Mesendoderm (in vitro differentiated cells): Measurements from ENCODE around the gene BCLAF1.
A peak's percentile ranks its signal among the peaks of the same experiment; 100 is the strongest.

Experiments used
- DNase-seq: peaks from one replicate; pipeline ENCODE4 v3.0.0; 2013
- H2AK5ac ChIP-seq: 2 replicates; pipeline ENCODE4 v1.6.1; 2013; ENCODE audit warnings: low read length, inconsistent platforms
- H2BK120ac ChIP-seq: 2 replicates; pipeline ENCODE4 v1.6.1; 2013; ENCODE audit warnings: low read depth, mild to moderate bottlenecking, low read length, moderate library complexity, mixed read lengths
- H2BK15ac ChIP-seq: replicated peaks from 2 replicates; pipeline ENCODE4 v1.6.1; 2013; ENCODE audit warnings: low read depth, mild to moderate bottlenecking, moderate library complexity
- H2BK5ac ChIP-seq: 2 replicates; pipeline ENCODE4 v1.6.1; 2013; ENCODE audit warnings: low read length, inconsistent platforms
- H3K18ac ChIP-seq: 2 replicates; pipeline ENCODE4 v1.6.1; 2013; ENCODE audit warnings: mild to moderate bottlenecking, low read length, mixed read lengths
- H3K23ac ChIP-seq: one replicate; pipeline ENCODE4 v1.6.1; 2013; ENCODE audit warnings: low read length
- H3K27ac ChIP-seq: 2 replicates; pipeline ENCODE4 v1.5.1; 2013; ENCODE audit warnings: low read depth, mild to moderate bottlenecking, inconsistent platforms, low read length, moderate library complexity
- H3K27me3 ChIP-seq: 2 replicates; pipeline ENCODE4 v1.6.1; 2013; ENCODE audit warnings: low read length, control low read depth, mild to moderate bottlenecking, inconsistent platforms; ENCODE audit not compliant: insufficient read depth, poor library complexity
- H3K36me3 ChIP-seq: 2 replicates; pipeline ENCODE4 v1.6.1; 2013; ENCODE audit warnings: low read length, inconsistent platforms; ENCODE audit not compliant: control insufficient read depth, insufficient read depth
- H3K4ac ChIP-seq: one replicate; pipeline ENCODE4 v1.6.1; 2013; ENCODE audit warnings: low read depth, mild to moderate bottlenecking, low read length, moderate library complexity
- H3K4me1 ChIP-seq: 2 replicates; pipeline ENCODE4 v1.6.1; 2013; ENCODE audit warnings: low read depth, low read length, inconsistent platforms; ENCODE audit not compliant: control insufficient read depth
- H3K4me2 ChIP-seq: 2 replicates; pipeline ENCODE4 v1.6.1; 2013; ENCODE audit warnings: low read length
- H3K4me3 ChIP-seq: 2 replicates; pipeline ENCODE4 v1.5.1; 2013; ENCODE audit warnings: mild to moderate bottlenecking, low read length
- H3K56ac ChIP-seq: one replicate; pipeline ENCODE4 v1.6.1; 2013; ENCODE audit warnings: low read length
- H3K79me1 ChIP-seq: 2 replicates; pipeline ENCODE4 v1.6.1; 2013; ENCODE audit warnings: low read length, inconsistent platforms
- H3K79me2 ChIP-seq: 2 replicates; pipeline ENCODE4 v1.6.1; 2013; ENCODE audit warnings: mild to moderate bottlenecking, low read length; ENCODE audit not compliant: control insufficient read depth, insufficient read depth
- H3K9ac ChIP-seq: 2 replicates; pipeline ENCODE4 v1.6.1; 2013; ENCODE audit warnings: low read length, inconsistent platforms
- H4K5ac ChIP-seq: one replicate; pipeline ENCODE4 v1.6.1; 2013; ENCODE audit warnings: low read length
- H4K8ac ChIP-seq: one replicate; pipeline ENCODE4 v1.6.1; 2013; ENCODE audit warnings: low read depth, mild to moderate bottlenecking, control low read depth, low read length, moderate library complexity
- WGBS: extraction: QIAGEN DNeasy Blood & Tissue Kit; methylation state at CpG from one replicate; pipeline ENCODE4 v1.1.7; 2013; ENCODE audit warnings: low lambda C conversion rate, missing lambda C conversion rate; ENCODE audit not compliant: insufficient coverage; ENCODE audit errors: extremely low coverage; 5-methylcytosine and 5-hydroxymethylcytosine counted together

BCLAF1 gene

GRCh38 chr6:136235233-136235564 is 54.4 kb downstream of the BCLAF1 start:
- no peak overlapping the region for H3K56ac ChIP-seq
- DNase-seq = no peak
- no peak overlapping the region for H3K27ac ChIP-seq
- no peak overlapping the region for H2BK15ac ChIP-seq
- no peak overlapping the region for H4K5ac ChIP-seq
- no peaks in the 10 kb centered on the region for H3K79me2 ChIP-seq
- no peak overlapping the region for H2AK5ac ChIP-seq
- no peak overlapping the region for H3K4me3 ChIP-seq
- no peaks in the 10 kb centered on the region for H3K27me3 ChIP-seq
- no peak overlapping the region for H3K18ac ChIP-seq
- H3K23ac ChIP-seq = no peak overlapping the region
- H2BK5ac ChIP-seq = no peak overlapping the region
- no peak overlapping the region for H3K9ac ChIP-seq
- no peak overlapping the region for H2BK120ac ChIP-seq
- WGBS = no CpG with 5 or more reads among the region's 4 CpGs
- no peaks in the 10 kb centered on the region for H3K4me1 ChIP-seq
- H3K4me2 ChIP-seq = no peak overlapping the region
- no peak overlapping the region for H4K8ac ChIP-seq
- H3K36me3 ChIP-seq = no peaks in the 10 kb centered on the region
- no peaks in the 10 kb centered on the region for H3K79me1 ChIP-seq
- H3K4ac ChIP-seq = no peak overlapping the region

GRCh38 chr6:136232701-136233100 is 56.9 kb downstream of the BCLAF1 start:
- no CpG with 5 or more reads among the region's 1 CpG for WGBS
- H2BK5ac ChIP-seq = no peak overlapping the region
- no peak overlapping the region for H3K4ac ChIP-seq
- H3K56ac ChIP-seq = no peak overlapping the region
- H3K4me3 ChIP-seq = no peak overlapping the region
- H3K4me2 ChIP-seq = no peak overlapping the region
- H3K27ac ChIP-seq = no peak overlapping the region
- no peaks in the 10 kb centered on the region for H3K4me1 ChIP-seq
- no peak overlapping the region for H4K8ac ChIP-seq
- H3K23ac ChIP-seq = no peak overlapping the region
- no peak overlapping the region for H3K9ac ChIP-seq
- H4K5ac ChIP-seq = no peak overlapping the region
- DNase-seq = no peak
- H2BK15ac ChIP-seq = no peak overlapping the region
- no peak overlapping the region for H2BK120ac ChIP-seq
- no peaks in the 10 kb centered on the region for H3K79me1 ChIP-seq
- no peak overlapping the region for H2AK5ac ChIP-seq
- H3K27me3 ChIP-seq = no peaks in the 10 kb centered on the region
- H3K79me2 ChIP-seq = no peaks in the 10 kb centered on the region
- no peak overlapping the region for H3K18ac ChIP-seq
- H3K36me3 ChIP-seq = no peaks in the 10 kb centered on the region

- Histone ChIP-seq H2BK15ac (no peak overlapping the region), H3K36me3 (no peaks in the 10 kb centered on the region), H2BK5ac (no peak overlapping the region), H3K4ac (no peak overlapping the region), H3K9ac (no peak overlapping the region), H3K27me3 (no peaks in the 10 kb centered on the region), H3K79me2 (no peaks in the 10 kb centered on the region), H4K5ac (no peak overlapping the region), H2AK5ac (no peak overlapping the region), H4K8ac (no peak overlapping the region), H3K27ac (no peak overlapping the region), H3K4me1 (no peaks in the 10 kb centered on the region), H3K4me2 (no peak overlapping the region), H3K23ac (no peak overlapping the region), H3K79me1 (no peaks in the 10 kb centered on the region), H3K4me3 (no peak overlapping the region), H3K18ac (no peak overlapping the region), H3K56ac (no peak overlapping the region), H2BK120ac (no peak overlapping the region)
- no peak for DNase-seq
- no CpG with 5 or more reads among the region's 2 CpGs for WGBS
Observed at GRCh38 chr6:136230219-136230853, 59.3 kb downstream of the BCLAF1 start.

GRCh38 chr6:136228814-136229213 is 60.8 kb downstream of the BCLAF1 start:
- H3K9ac ChIP-seq = no peak overlapping the region
- no peak overlapping the region for H3K56ac ChIP-seq
- no peak overlapping the region for H3K27ac ChIP-seq
- no peak overlapping the region for H3K4me2 ChIP-seq
- no peaks in the 10 kb centered on the region for H3K79me2 ChIP-seq
- H3K4me1 ChIP-seq = no peaks in the 10 kb centered on the region
- H2BK15ac ChIP-seq = no peak overlapping the region
- no peak for DNase-seq
- no peaks in the 10 kb centered on the region for H3K27me3 ChIP-seq
- WGBS = no CpG with 5 or more reads among the region's 2 CpGs
- no peak overlapping the region for H2BK120ac ChIP-seq
- H3K36me3 ChIP-seq = no peaks in the 10 kb centered on the region
- no peak overlapping the region for H3K4ac ChIP-seq
- no peak overlapping the region for H4K8ac ChIP-seq
- H3K4me3 ChIP-seq = no peak overlapping the region
- no peak overlapping the region for H4K5ac ChIP-seq
- no peak overlapping the region for H3K23ac ChIP-seq
- H2AK5ac ChIP-seq = no peak overlapping the region
- H3K79me1 ChIP-seq = no peaks in the 10 kb centered on the region
- no peak overlapping the region for H2BK5ac ChIP-seq
- H3K18ac ChIP-seq = no peak overlapping the region

GRCh38 chr6:136226674-136227377 is 62.8 kb downstream of the BCLAF1 start:
- Histone ChIP-seq H2BK15ac (no peak overlapping the region), H4K5ac (no peak overlapping the region), H3K79me2 (no peaks in the 10 kb centered on the region), H3K9ac (no peak overlapping the region), H3K4me3 (no peak overlapping the region), H2BK120ac (no peak overlapping the region), H3K27ac (no peak overlapping the region), H3K23ac (no peak overlapping the region), H2BK5ac (no peak overlapping the region), H3K79me1 (no peaks in the 10 kb centered on the region), H3K27me3 (no peaks in the 10 kb centered on the region), H3K36me3 (no peaks in the 10 kb centered on the region), H3K18ac (no peak overlapping the region), H4K8ac (no peak overlapping the region), H3K56ac (no peak overlapping the region), H3K4me1 (no peaks in the 10 kb centered on the region), H3K4ac (peak overlapping the region; percentile 36), H3K4me2 (no peak overlapping the region), H2AK5ac (no peak overlapping the region)
- no peak for DNase-seq
- WGBS = no CpG with 5 or more reads among the region's 4 CpGs
